Measurements from ENCODE around the gene ADGRG6.
"Not testable (repeated sequence)": the region's sequence is repeated elsewhere in the genome, so short reads cannot be mapped to it uniquely, and the experiment has no call there.

ADGRG6 gene

GRCh38 chr6:142414462-142415250, 112.8 kb downstream of the ADGRG6 start:
- DNase-seq: no peak

DNA sequence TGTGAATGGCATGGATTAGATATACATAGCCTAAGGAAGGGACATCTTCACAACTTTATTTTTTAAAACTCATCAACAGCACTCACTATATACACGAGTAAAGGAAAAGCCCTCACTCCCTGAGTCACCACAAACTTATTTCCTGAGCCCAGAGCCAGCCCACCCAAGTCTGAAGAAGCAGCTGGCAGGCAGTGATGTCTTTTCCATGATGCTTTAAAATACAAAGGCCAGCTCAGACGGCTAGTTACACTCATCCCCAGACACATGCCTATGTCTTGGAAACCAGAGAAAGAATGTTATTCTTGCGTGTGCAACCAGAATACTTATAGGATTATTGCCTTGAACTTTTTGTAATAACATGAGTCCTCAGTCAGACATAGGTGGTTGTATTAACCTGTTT, 114.4 kb downstream of the ADGRG6 start:
- no peak for DNase-seq

- DNase-seq: no peak
Observed at GRCh38 chr6:142416686-142417085, 114.9 kb downstream of the ADGRG6 start.

GRCh38 chr6:142417331-142417750, 115.5 kb downstream of the ADGRG6 start:
- DNase-seq: no peak

DNA sequence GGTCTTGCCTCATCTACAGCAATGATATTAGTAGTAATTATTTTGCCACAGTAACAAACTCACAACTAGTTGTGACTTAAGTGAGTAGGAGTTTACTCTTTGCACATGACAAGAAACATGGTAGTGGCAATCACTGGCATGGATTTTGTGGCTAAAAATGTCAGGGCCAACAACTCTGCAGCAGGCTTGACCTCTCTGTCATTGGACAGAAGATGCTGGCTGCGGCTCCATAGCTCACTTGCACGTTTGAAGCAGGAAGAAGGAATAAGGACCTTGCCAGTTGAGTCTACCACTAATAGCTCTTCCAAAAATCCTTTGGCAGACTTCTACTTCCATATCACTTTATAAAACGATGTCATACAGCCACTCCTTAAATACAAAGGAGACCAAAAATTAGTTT, 117.3 kb downstream of the ADGRG6 start:
- DNase-seq: no peak

DNA sequence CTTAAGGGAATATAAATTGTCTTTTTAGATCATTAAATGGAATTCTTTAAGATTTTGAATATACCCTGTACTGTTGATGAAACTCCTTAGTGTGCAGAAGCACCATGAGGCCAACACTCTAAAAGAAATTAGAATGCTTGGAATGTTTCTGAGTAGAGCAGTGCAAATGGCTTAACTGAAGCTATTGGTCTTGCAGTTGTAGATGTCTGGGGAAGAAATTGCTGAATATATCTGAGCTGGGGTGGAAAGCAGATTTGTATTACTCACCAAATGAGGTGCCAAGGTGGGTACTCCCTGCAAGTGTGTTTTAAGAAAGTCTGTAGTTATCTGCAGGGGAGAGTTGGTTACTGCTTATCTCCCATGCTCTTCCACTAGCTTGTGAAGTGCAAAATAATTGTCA, 119.0 kb downstream of the ADGRG6 start:
- no peak for DNase-seq

DNA sequence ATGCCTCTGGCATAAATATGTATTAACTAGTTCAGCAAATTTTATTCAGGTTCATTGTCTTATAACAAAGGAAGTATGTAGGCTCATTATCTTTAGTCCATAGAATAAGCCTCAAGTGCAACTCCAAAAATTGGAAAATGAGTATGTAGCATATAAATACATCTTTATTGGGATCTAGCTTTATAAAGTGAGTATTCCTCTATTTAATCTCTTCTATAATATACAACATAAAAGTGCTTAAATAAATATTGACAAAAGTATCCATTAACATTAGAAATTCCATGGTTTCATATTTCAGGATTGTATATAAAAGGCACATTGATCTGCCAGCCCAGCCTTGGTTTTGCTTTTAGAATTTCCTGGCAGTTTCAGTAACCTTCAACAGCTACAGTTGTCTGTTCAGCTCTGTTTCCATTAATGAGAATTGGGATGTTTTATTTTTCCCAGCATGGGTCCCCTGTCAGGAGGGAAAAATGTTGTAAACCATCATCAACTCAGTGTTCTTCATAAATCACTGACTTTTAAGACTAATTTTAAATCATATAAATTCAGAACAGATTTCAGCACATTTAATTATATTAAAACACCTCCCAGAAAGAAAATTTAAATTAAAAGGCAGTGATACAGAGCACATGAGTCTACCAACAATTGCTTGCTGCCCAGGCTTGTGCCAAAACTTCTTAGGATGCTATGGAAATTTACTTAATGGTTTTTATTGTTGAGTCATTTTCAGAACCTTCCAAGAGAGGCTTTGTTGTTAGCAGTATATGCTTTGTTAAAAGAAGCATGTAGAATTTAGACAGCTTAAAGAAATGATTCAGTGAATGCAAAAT, 119.7 kb downstream of the ADGRG6 start:
- no peak for DNase-seq

GRCh38 chr6:142426444-142427132, 124.8 kb downstream of the ADGRG6 start:
- not testable (repeated sequence) for DNase-seq

GRCh38 chr6:142428468-142428867, 126.7 kb downstream of the ADGRG6 start:
- not testable (repeated sequence) for DNase-seq

DNA sequence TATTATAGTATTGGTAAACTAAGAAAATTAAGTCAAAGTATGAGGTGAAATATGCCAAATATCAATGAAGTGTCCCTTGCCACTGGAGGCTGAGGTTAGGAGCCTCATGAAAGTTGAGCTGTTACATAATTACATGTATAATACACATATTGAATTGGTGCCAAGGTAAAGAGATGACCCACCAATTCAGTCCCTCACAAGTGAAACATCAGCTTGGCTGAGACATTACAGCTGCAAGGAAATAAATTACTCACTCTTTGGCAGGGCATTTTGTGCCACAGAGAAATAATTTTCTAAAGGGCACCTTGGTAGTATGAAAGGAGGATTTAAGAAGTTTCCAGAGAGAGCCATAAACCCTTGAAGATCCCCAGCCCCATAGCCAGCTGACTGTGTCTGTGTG, 127.4 kb downstream of the ADGRG6 start:
- no peak for DNase-seq

DNA sequence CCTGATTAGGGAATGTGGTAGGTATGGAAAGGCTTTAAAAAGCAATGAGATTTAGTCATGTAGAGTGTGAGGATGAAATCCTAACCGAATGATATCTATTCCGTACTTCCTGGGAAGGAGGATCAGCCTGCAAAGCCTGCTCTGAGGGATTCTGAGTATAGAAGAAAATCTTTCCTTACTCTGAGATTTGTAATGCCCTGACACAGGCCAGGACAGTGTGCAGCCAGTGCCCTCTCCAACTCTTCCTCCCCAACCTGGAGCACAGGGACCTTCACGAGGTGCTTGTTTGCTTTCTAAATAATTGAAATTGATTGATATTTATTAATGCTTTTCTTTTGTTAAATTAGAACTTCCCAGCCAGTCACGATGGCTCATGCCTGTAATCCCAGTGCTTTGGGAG, 131.6 kb downstream of the ADGRG6 start:
- no peak for DNase-seq

- no peak for DNase-seq
Observed at GRCh38 chr6:142438898-142439297, 137.1 kb downstream of the ADGRG6 start.

- DNase-seq: no peak
Observed at GRCh38 chr6:142440600-142441293, 138.9 kb downstream of the ADGRG6 start.

DNA sequence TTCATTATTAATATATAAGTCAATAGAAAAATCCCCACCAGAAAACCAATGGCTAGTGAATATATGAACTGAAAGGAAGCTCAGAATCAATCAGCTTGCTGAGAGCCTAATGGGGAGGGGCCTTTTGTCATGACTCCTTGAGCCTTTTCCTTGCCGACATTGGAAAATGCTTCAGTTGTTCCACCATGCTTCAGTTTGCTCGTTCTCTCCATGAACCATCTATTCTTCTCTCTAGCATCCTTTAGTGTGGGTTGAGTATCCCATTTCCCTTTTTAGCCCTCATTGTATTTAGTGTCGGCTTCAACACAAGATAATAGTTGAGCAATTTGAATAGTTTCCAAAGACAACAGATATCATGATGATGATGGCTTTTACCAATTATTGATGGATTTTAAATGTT, 139.9 kb downstream of the ADGRG6 start:
- DNase-seq: no peak

- no peak for DNase-seq
Observed at GRCh38 chr6:142443102-142443501, 141.3 kb downstream of the ADGRG6 start.

GRCh38 chr6:142443532-142443931, 141.7 kb downstream of the ADGRG6 start:
- no peak for DNase-seq

DNA sequence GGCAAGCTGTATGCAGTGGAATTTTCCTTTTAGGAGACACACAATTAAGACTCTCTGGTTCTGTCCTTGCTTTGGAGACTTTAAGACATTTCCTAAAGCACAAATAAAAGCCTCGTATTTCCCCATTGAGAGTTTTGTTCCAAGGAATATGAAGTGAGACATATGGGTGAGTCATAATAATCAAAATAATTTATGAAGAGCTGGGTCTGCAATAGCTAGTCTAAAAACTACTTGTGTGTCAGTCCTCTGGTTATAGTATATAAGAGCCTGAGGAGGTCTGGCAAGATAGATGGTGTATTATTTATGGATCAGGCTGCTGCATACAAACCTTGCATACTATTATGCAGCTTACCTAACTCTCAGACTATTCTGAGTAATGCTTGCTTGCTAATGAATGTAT, 142.6 kb downstream of the ADGRG6 start:
- no peak for DNase-seq

GRCh38 chr6:142444881-142445301, 143.1 kb downstream of the ADGRG6 start:
- no peak for DNase-seq

DNA sequence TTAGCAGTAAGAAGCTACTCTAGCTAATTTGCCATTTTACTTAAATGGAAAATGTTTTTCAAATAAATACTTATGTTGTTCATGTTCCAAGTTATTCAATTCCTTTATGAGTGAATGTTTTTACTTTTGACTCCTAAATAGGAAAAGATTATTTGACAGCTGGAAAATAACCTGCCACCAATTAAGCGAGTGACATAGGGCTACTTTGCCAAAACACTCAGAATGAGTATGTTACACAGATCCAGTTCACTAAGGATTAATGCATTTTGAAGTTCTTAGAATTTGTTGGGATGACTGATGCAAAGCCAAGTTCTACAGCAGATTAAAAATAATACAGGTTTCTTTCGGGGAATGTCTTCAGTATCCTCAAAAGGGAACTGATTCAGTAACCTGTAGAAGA, 144.4 kb downstream of the ADGRG6 start:
- DNase-seq: no peak

- no peak for DNase-seq
Observed at GRCh38 chr6:142446576-142446975, 144.8 kb downstream of the ADGRG6 start.

DNA sequence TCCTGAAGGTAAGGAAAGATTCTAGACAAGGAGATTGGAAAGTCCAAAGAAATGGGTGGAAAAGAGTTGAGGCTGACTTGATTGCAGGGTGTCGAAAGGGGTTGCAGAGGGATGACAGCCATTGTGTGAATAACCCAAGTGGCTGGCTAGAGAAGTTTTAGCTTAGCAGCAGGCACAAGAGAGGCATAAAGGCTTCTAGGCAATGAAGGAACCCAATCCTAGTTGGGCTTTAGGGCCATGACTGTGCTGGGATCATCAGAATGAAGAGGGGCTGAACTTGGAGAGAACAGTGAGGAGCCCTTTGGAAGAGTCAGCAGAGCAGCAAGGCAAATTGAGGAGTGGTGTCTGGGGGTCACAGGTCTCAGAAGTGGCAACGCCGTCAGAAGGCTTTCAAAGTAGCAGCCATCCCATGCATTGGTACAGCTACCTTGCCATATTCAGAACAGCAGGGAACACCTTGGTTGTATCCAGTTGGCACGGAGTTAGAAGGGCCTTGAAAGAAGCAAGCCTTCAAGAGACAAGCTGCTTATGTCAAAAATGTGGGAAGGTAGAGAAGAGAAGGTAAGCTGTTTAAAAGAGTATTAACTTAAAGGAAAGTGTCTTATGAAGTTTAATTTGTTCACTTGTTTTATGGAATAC, 146.4 kb downstream of the ADGRG6 start:
- no peak for DNase-seq

DNA sequence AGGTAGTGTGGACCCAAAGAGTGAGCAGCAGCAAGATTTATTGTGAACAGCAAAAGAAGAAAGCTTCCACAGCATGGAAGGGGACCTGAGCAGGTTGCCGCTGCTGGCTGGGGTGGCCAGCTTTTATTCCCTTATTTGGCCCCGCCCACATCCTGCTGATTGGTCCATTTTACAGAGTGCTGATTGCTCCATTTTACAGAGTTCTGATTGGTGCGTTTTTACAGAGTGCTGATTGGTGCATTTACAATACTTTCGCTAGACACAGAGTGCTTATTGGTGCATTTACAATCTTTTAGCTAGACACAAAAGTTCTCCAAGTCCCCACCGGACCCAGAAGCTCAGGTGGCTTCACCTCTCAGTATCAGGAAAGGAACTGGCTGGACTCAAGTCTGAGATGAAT, 149.0 kb downstream of the ADGRG6 start:
- DNase-seq: not testable (repeated sequence)

All from NCI-H446 treated with DMSO at 0.1 percent for 48 hours (cell line).